NCI-H1048 (cell line): ENCODE data around the gene ELAVL1.

Experiments
- DNase-seq: peaks from one replicate; lab custom pipeline; 2025; lab: John Stamatoyannopoulos, UW

The ELAVL1 gene

GRCh38 chr19:7910321-7911161, 94.9 kb downstream of the ELAVL1 start:
- no peak for DNase-seq

GRCh38 chr19:7909471-7910067, 95.9 kb downstream of the ELAVL1 start:
- no peak for DNase-seq

- no peak for DNase-seq
Observed at GRCh38 chr19:7908742-7909461, 96.5 kb downstream of the ELAVL1 start.
